Prostate gland (tissue), 2 donors: ENCODE data around the gene MPP4.

Experiments used
- CTCF ChIP-seq, 4 experiments: fragments of 200-600 bp in 2 of 4; fragments of 450-650 bp in 2 of 4; sonication (generic) in 2 of 4; IDR thresholded peaks; 1 replicate in 3 of 4; 2 replicates in 1 of 4; pipeline ENCODE4 v1.5.1; 2016 to 2019; ENCODE audit warnings: antibody characterized with exemption in 4 of 4, mild to moderate bottlenecking in 2 of 4, moderate library complexity in 2 of 4
- POLR2AphosphoS5 ChIP-seq: sonication (generic); formaldehyde crosslinking; IDR thresholded peaks from one replicate; pipeline ENCODE4 v1.6.1; 2017; ENCODE audit warnings: antibody characterized with exemption

- TF ChIP-seq CTCF (IDR thresholded peaks at IDR 0.05) (no peak), POLR2AphosphoS5 (no peak)
These were observed 2.2 kb downstream of the MPP4 start for GRCh38 chr2:201696151-201696659.
